HepG2 (cell line): ENCODE data around the gene RNU5B-1. TPM values are rescaled to one million over a fixed set of nuclear protein-coding genes. Genes with fewer than 3 reads are reported as not detected.

ENCODE experiments used
- AGO1 ChIP-seq: fragments of 200-400 bp; formaldehyde crosslinking; IDR thresholded peaks from 2 replicates; pipeline ENCODE4 v1.6.1; 2017; ENCODE audit warnings: mild to moderate bottlenecking, low read depth, low read length, moderate library complexity; ENCODE audit not compliant: poor library complexity, severe bottlenecking
- ETV5 ChIP-seq: IDR thresholded peaks from 2 replicates; pipeline ENCODE4 v1.6.1; 2018; ENCODE audit warnings: missing biosample characterization, missing genetic modification reagents, inconsistent platforms, borderline replicate concordance
- FOXK1 ChIP-seq: sonication (generic); formaldehyde crosslinking; IDR thresholded peaks from 2 replicates; pipeline ENCODE4 v1.4.0; 2020; ENCODE audit warnings: low read depth, missing genetic modification reagents, borderline replicate concordance
- FOXO4 ChIP-seq: sonication (generic); formaldehyde crosslinking; conservative IDR thresholded peaks from 2 replicates; pipeline ENCODE4 v1.8.1; 2023; ENCODE audit warnings: missing genetic modification reagents
- JUND ChIP-seq: sonication (generic); formaldehyde crosslinking; IDR thresholded peaks from 2 replicates; pipeline ENCODE4 v1.8.0; 2022; ENCODE audit warnings: mild to moderate bottlenecking, missing genetic modification reagents
- KAT7 ChIP-seq: IDR thresholded peaks from 2 replicates; pipeline ENCODE4 v1.6.1; 2018; ENCODE audit warnings: borderline replicate concordance, missing compliant biosample characterization
- LCORL ChIP-seq, 2 experiments: fragments of 450-650 bp in 1 of 2; sonication (generic) in 1 of 2; formaldehyde crosslinking in 1 of 2; IDR thresholded peaks; 2 replicates each; pipeline versions ENCODE4 v1.5.0 to v1.6.1; 2017 to 2020; ENCODE audit warnings: antibody characterized with exemption in 1 of 2, missing genetic modification reagents in 1 of 2
- MAX ChIP-seq: IDR thresholded peaks from 2 replicates; pipeline ENCODE4 v1.6.1; 2012; ENCODE audit warnings: inconsistent platforms
- NFRKB ChIP-seq: fragments of 450-650 bp; IDR thresholded peaks from 2 replicates; pipeline ENCODE4 v1.6.1; 2017
- PHF5A ChIP-seq: IDR thresholded peaks from one replicate; pipeline ENCODE4 v1.6.1; 2018; ENCODE audit warnings: low read depth, missing genetic modification reagents; ENCODE audit not compliant: unreplicated experiment
- RELA ChIP-seq: sonication (generic); formaldehyde crosslinking; IDR thresholded peaks from 2 replicates; pipeline ENCODE4 v1.4.0; 2020; ENCODE audit warnings: missing genetic modification reagents
- SALL1 ChIP-seq: sonication (generic); formaldehyde crosslinking; IDR thresholded peaks from 2 replicates; pipeline ENCODE4 v1.8.0; 2022; ENCODE audit warnings: mild to moderate bottlenecking, missing genetic modification reagents
- TBP ChIP-seq: sonication (generic); formaldehyde crosslinking; IDR thresholded peaks from 2 replicates; pipeline ENCODE4 v1.5.0; 2020; ENCODE audit warnings: missing genetic modification reagents
- TCF7L2 ChIP-seq: IDR thresholded peaks from 2 replicates; pipeline ENCODE4 v1.6.1; 2011; ENCODE audit warnings: mild to moderate bottlenecking, low read depth, low read length, moderate library complexity
- ZBTB37 ChIP-seq: sonication (generic); formaldehyde crosslinking; IDR thresholded peaks from 2 replicates; pipeline ENCODE4 v1.4.0; 2020; ENCODE audit warnings: mild to moderate bottlenecking, missing genetic modification reagents
- ZNF598 ChIP-seq: sonication (generic); formaldehyde crosslinking; IDR thresholded peaks from 2 replicates; pipeline ENCODE4 v1.5.1; 2020; ENCODE audit warnings: mild to moderate bottlenecking, missing genetic modification reagents, borderline replicate concordance
- ZNF605 ChIP-seq: sonication (generic); formaldehyde crosslinking; IDR thresholded peaks from 2 replicates; pipeline ENCODE4 v1.8.0; 2022; ENCODE audit warnings: mild to moderate bottlenecking, missing genetic modification reagents
- ZNF790 ChIP-seq: sonication (generic); formaldehyde crosslinking; IDR thresholded peaks from 2 replicates; pipeline ENCODE4 v1.8.0; 2022; ENCODE audit warnings: missing genetic modification reagents, mild to moderate bottlenecking, borderline replicate concordance
- polyA plus RNA-seq, 8 experiments: library from polyadenylated mRNA; depleted of rRNA in 3 of 8; stranded (reverse) in 7 of 8; unstranded in 1 of 8; fragments of >200 nt; fragmentation: Illumina TruSeq in 4 of 8; extraction: Trizol in 4 of 8; gene quantifications; 2 replicates each; pipeline versions ENCODE4 v1.2.1 to v1.2.3, GENCODE V29; 2011 to 2016; ENCODE audit warnings: low read depth in 4 of 8, missing spikeins in 1 of 8, mixed read lengths in 1 of 8; ENCODE audit not compliant: insufficient read depth in 1 of 8
- total RNA-seq, 5 experiments: library from RNA; depleted of rRNA; stranded (reverse); fragments of >200 nt; fragmentation: Illumina TruSeq; extraction: Trizol; gene quantifications; 2 replicates each; pipeline ENCODE4 v1.2.3, GENCODE V29; 2016; ENCODE audit warnings: low read depth in 1 of 5
- TF ChIP-seq, protein P1 (sequence below): sonication (generic); formaldehyde crosslinking; IDR thresholded peaks from 2 replicates; pipeline ENCODE4 v1.4.0; 2020; ENCODE audit warnings: missing genetic modification reagents
- TF ChIP-seq, protein P2 (sequence below): sonication (generic); formaldehyde crosslinking; IDR thresholded peaks from 2 replicates; pipeline ENCODE4 v1.8.0; 2022; ENCODE audit warnings: mild to moderate bottlenecking, missing genetic modification reagents, borderline replicate concordance
- TF ChIP-seq, protein P3 (sequence below): fragments of 450-650 bp; IDR thresholded peaks from 2 replicates; pipeline ENCODE4 v1.6.1; 2016

Gene RNU5B-1
- total and polyA plus RNA-seq, 2 of the 13 experiments (the other 11 are each of a cell fraction or from before 2014, with no cell fraction given), result 1,646 TPM; not detected in 1

- TF ChIP-seq FOXO4, result 0 out of 2 replicates have a peak, but pooled peaks have one; percentile 74
- TF ChIP-seq, protein P1, sequence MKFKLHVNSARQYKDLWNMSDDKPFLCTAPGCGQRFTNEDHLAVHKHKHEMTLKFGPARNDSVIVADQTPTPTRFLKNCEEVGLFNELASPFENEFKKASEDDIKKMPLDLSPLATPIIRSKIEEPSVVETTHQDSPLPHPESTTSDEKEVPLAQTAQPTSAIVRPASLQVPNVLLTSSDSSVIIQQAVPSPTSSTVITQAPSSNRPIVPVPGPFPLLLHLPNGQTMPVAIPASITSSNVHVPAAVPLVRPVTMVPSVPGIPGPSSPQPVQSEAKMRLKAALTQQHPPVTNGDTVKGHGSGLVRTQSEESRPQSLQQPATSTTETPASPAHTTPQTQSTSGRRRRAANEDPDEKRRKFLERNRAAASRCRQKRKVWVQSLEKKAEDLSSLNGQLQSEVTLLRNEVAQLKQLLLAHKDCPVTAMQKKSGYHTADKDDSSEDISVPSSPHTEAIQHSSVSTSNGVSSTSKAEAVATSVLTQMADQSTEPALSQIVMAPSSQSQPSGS, result 0 out of 2 replicates have a peak, but pooled peaks have one; percentile 11
- TF ChIP-seq ZNF598 (CRISPR knock-in tag), result peak; percentile 32; the same call in 1 of the 2 replicates
- TF ChIP-seq ZBTB37 (CRISPR knock-in tag), result no peak
- TF ChIP-seq, protein P2, sequence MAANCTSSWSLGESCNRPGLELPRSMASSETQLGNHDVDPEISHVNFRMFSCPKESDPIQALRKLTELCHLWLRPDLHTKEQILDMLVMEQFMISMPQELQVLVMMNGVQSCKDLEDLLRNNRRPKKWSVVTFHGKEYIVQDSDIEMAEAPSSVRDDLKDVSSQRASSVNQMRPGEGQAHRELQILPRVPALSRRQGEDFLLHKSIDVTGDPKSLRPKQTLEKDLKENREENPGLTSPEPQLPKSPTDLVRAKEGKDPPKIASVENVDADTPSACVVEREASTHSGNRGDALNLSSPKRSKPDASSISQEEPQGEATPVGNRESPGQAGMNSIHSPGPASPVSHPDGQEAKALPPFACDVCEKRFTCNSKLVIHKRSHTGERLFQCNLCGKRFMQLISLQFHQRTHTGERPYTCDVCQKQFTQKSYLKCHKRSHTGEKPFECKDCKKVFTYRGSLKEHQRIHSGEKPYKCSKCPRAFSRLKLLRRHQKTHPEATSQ (CRISPR knock-in tag), result no peak
- no peak for TF ChIP-seq LCORL (IDR thresholded peaks at IDR 0.05)
- peak; percentile 56; the same call in 1 of the 2 replicates for TF ChIP-seq LCORL (CRISPR knock-in tag; IDR thresholded peaks at IDR 0.05)
- no peak for TF ChIP-seq RELA (CRISPR knock-in tag)
- TF ChIP-seq, protein P3, sequence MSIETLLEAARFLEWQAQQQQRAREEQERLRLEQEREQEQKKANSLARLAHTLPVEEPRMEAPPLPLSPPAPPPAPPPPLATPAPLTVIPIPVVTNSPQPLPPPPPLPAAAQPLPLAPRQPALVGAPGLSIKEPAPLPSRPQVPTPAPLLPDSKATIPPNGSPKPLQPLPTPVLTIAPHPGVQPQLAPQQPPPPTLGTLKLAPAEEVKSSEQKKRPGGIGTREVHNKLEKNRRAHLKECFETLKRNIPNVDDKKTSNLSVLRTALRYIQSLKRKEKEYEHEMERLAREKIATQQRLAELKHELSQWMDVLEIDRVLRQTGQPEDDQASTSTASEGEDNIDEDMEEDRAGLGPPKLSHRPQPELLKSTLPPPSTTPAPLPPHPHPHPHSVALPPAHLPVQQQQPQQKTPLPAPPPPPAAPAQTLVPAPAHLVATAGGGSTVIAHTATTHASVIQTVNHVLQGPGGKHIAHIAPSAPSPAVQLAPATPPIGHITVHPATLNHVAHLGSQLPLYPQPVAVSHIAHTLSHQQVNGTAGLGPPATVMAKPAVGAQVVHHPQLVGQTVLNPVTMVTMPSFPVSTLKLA, result no peak
- TF ChIP-seq PHF5A (CRISPR knock-in tag), result no peak
- no peak for TF ChIP-seq NFRKB
- TF ChIP-seq SALL1 (CRISPR knock-in tag), result peak; percentile 35; the same call in 1 of the 2 replicates
- TF ChIP-seq MAX, result peak; percentile 13; the same call in 1 of the 2 replicates
- TF ChIP-seq JUND, result no peak
- TF ChIP-seq TCF7L2, result no peak
- TF ChIP-seq ETV5 (CRISPR knock-in tag), result no peak
- no peak for TF ChIP-seq ZNF605 (CRISPR knock-in tag)
- 0 out of 2 replicates have a peak, but pooled peaks have one; percentile 19 for TF ChIP-seq ZNF790 (CRISPR knock-in tag)
- no peak for TF ChIP-seq AGO1
- peak; percentile 76; the same call in 1 of the 2 replicates for TF ChIP-seq KAT7
- TF ChIP-seq TBP (CRISPR knock-in tag), result no peak
- TF ChIP-seq FOXK1 (CRISPR knock-in tag), result 0 out of 2 replicates have a peak, but pooled peaks have one; percentile 27
Observed at GRCh38 chr15:65286069-65286703, 18.3 kb upstream of the RNU5B-1 start (continued).
